GM18520 (cell line): ENCODE results near the gene GOLGA6L7.
"Not testable (repeated sequence)": the region's sequence is repeated elsewhere in the genome, so short reads cannot be mapped to it uniquely, and the experiment has no call there.

Experiments used
- ATAC-seq: cut with Tn5 transposase; IDR thresholded peaks from one replicate; pipeline ENCODE4 v1.9.1; 2021; ENCODE audit not compliant: unreplicated experiment

Gene GOLGA6L7

GRCh38 chr15:28885128-28885629 is 36.7 kb upstream of the GOLGA6L7 start:
- ATAC-seq, result no peak

- ATAC-seq, result no peak
Observed at GRCh38 chr15:28884151-28884940, 35.9 kb upstream of the GOLGA6L7 start.

GRCh38 chr15:28881600-28881999 is 33.2 kb upstream of the GOLGA6L7 start:
- no peak for ATAC-seq

GRCh38 chr15:28881170-28881569 is 32.7 kb upstream of the GOLGA6L7 start:
- no peak for ATAC-seq

- ATAC-seq, result no peak
Observed at GRCh38 chr15:28880680-28881079, 32.2 kb upstream of the GOLGA6L7 start.

GRCh38 chr15:28879551-28879950 is 31.1 kb upstream of the GOLGA6L7 start:
- no peak for ATAC-seq

GRCh38 chr15:28878209-28878608 is 29.8 kb upstream of the GOLGA6L7 start:
- ATAC-seq, result no peak

GRCh38 chr15:28876845-28877185 is 28.4 kb upstream of the GOLGA6L7 start:
- ATAC-seq, result no peak

GRCh38 chr15:28876131-28876844 is 27.8 kb upstream of the GOLGA6L7 start:
- no peak for ATAC-seq

GRCh38 chr15:28875461-28876000 is 27.1 kb upstream of the GOLGA6L7 start:
- ATAC-seq, result no peak

GRCh38 chr15:28873585-28874190 is 25.2 kb upstream of the GOLGA6L7 start:
- no peak for ATAC-seq

GRCh38 chr15:28873006-28873405 is 24.6 kb upstream of the GOLGA6L7 start:
- no peak for ATAC-seq

- no peak for ATAC-seq
Observed at GRCh38 chr15:28871168-28871567, 22.7 kb upstream of the GOLGA6L7 start.

GRCh38 chr15:28868744-28869345 is 20.4 kb upstream of the GOLGA6L7 start:
- no peak for ATAC-seq

GRCh38 chr15:28861589-28862293 is 13.3 kb upstream of the GOLGA6L7 start:
- ATAC-seq, result not testable (repeated sequence)

GRCh38 chr15:28861031-28861534 is 12.6 kb upstream of the GOLGA6L7 start:
- no peak for ATAC-seq

- not testable (repeated sequence) for ATAC-seq
Observed at GRCh38 chr15:28854578-28854977, 6.1 kb upstream of the GOLGA6L7 start.

- not testable (repeated sequence) for ATAC-seq
Observed at GRCh38 chr15:28853654-28854053, 5.2 kb upstream of the GOLGA6L7 start.

- not testable (repeated sequence) for ATAC-seq
Observed at GRCh38 chr15:28849766-28850165, 1.3 kb upstream of the GOLGA6L7 start.

- ATAC-seq, result not testable (repeated sequence)
Observed at GRCh38 chr15:28849271-28849670, 827 bp upstream of the GOLGA6L7 start.
